A673 (cell line): ENCODE results near the gene SHFL. TPM values are rescaled to one million over a fixed set of nuclear protein-coding genes. Genes with fewer than 3 reads are reported as not detected.

ENCODE experiments used
- BruUV-seq: library from RNA; stranded (reverse); fragments of 400-500 nt; replicated peaks from 2 replicates; lab custom pipeline; 2021; lab: Mats Ljungman, UMichigan
- CTCF ChIA-PET: fragments of 300-600 bp; sonication (Branson Sonifier 250); formaldehyde crosslinking; loops from one replicate; lab custom pipeline; 2022; ENCODE audit warnings: antibody characterized with exemption; lab: Charles Lee
- POLR2A ChIA-PET: fragments of 300-600 bp; sonication (Branson Sonifier 250); formaldehyde crosslinking; loops from one replicate; lab custom pipeline; 2022; ENCODE audit warnings: antibody characterized with exemption; ENCODE audit not compliant: low non-redundant PET; lab: Charles Lee
- DNase-seq: peaks from one replicate; pipeline ENCODE4 v3.0.0-alpha.2; 2015; ENCODE audit warnings: low spot score
- H3K27ac ChIP-seq: fragments of 200-600 bp; sonication (generic); 2 replicates; pipeline ENCODE4 v1.5.1; 2016; ENCODE audit warnings: mixed run types, low read depth, mild to moderate bottlenecking, mixed read lengths, antibody characterized with exemption, low read length; ENCODE audit not compliant: poor library complexity, severe bottlenecking
- H3K27me3 ChIP-seq: fragments of 200-600 bp; sonication (generic); replicated peaks from 2 replicates; pipeline ENCODE4 v1.6.1; 2017; ENCODE audit warnings: mixed run types, low read depth, mild to moderate bottlenecking, mixed read lengths, antibody characterized with exemption, low read length; ENCODE audit not compliant: insufficient read depth, poor library complexity
- H3K36me3 ChIP-seq: fragments of 200-600 bp; sonication (generic); 2 replicates; pipeline ENCODE4 v1.6.1; 2016; ENCODE audit warnings: mixed run types, mild to moderate bottlenecking, mixed read lengths, antibody characterized with exemption, low read length; ENCODE audit not compliant: insufficient read depth, poor library complexity, severe bottlenecking
- H3K4me1 ChIP-seq: fragments of 200-600 bp; sonication (generic); 2 replicates; pipeline ENCODE4 v1.6.1; 2017; ENCODE audit warnings: mixed run types, mild to moderate bottlenecking, mixed read lengths, antibody characterized with exemption, low read length; ENCODE audit not compliant: insufficient read depth, poor library complexity, severe bottlenecking
- H3K4me3 ChIP-seq: fragments of 200-600 bp; sonication (generic); 2 replicates; pipeline ENCODE4 v1.5.1; 2016; ENCODE audit warnings: low read depth, mixed run types, mild to moderate bottlenecking, mixed read lengths, low read length; ENCODE audit not compliant: poor library complexity, severe bottlenecking
- H3K9me3 ChIP-seq: fragments of 200-600 bp; sonication (generic); 2 replicates; pipeline ENCODE4 v1.6.1; 2016; ENCODE audit warnings: mixed run types, low read depth, mild to moderate bottlenecking, mixed read lengths, antibody characterized with exemption, low read length; ENCODE audit not compliant: poor library complexity, severe bottlenecking
- CTCF ChIP-seq: fragments of 300-800, 200-600 bp; sonication (generic); conservative IDR thresholded peaks from 2 replicates; pipeline ENCODE4 v1.5.1; 2017; ENCODE audit warnings: low read depth, mild to moderate bottlenecking, antibody characterized with exemption, low read length, moderate library complexity, mixed read lengths
- EZH2 ChIP-seq: fragments of 200-600 bp; sonication (generic); IDR thresholded peaks from 2 replicates; pipeline ENCODE4 v1.6.1; 2017; ENCODE audit warnings: borderline replicate concordance, low read depth, mild to moderate bottlenecking, mixed read lengths, antibody characterized with exemption, low read length; ENCODE audit not compliant: poor library complexity, severe bottlenecking
- intact Hi-C: fragments of 100-400 bp; cut with micrococcal nuclease; formaldehyde crosslinking; loops from one replicate; pipeline ENCODE4 v1.10.0; 2022; ENCODE audit not compliant: unreplicated experiment
- total RNA-seq: library from RNA; stranded (reverse); gene quantifications from 2 replicates; pipeline ENCODE4 v1.2.3, GENCODE V29; 2021

The SHFL gene
- total RNA-seq, 1 experiment from 2014 or later, result 15.2 TPM

- no peaks in the 10 kb centered on the region for H3K27me3 ChIP-seq
- intact Hi-C loops, result no loop called here
- ChIA-PET POLR2A (interaction anchor here (0.6 kb wide), 1 partner anchor 279 kb away, joined by 4 read pairs; no protein-coding TSS in a partner anchor), CTCF (no interaction called here)
- H3K36me3 ChIP-seq, result no peaks in the 10 kb centered on the region
- H3K4me1 ChIP-seq, result peaks cover 4% of the 10 kb centered on the region
- no peaks in the 10 kb centered on the region for H3K9me3 ChIP-seq
- no peak for TF ChIP-seq CTCF
- no peak for TF ChIP-seq EZH2
- no peak for DNase-seq
- H3K4me3 ChIP-seq, result no peak overlapping the region
- no TSS peak for BruUV-seq
- no peak overlapping the region for H3K27ac ChIP-seq
These were observed 2.9 kb downstream of the SHFL start for GRCh38 chr19:10088949-10089554.

- CTCF ChIA-PET, result no interaction called here
- no TSS peak for BruUV-seq
These were observed 3.8 kb downstream of the SHFL start for GRCh38 chr19:10089801-10090375.

GRCh38 chr19:10091370-10091687 lies 5.2 kb downstream of the SHFL start:
- no peaks in the 10 kb centered on the region for H3K27me3 ChIP-seq
- no peak overlapping the region for H3K4me3 ChIP-seq
- POLR2A ChIA-PET, result no interaction called here
- intact Hi-C loops, result no loop called here
- TF ChIP-seq EZH2 (no peak), CTCF (no peak)
- no peaks in the 10 kb centered on the region for H3K9me3 ChIP-seq
- no TSS peak for BruUV-seq
- H3K36me3 ChIP-seq, result no peaks in the 10 kb centered on the region
- no peak overlapping the region for H3K27ac ChIP-seq
- CTCF ChIA-PET, result no interaction called here
- H3K4me1 ChIP-seq, result peaks cover 6% of the 10 kb centered on the region
- DNase-seq, result no peak

More at GRCh38 chr19:10089801-10090375, 3.8 kb downstream of the SHFL start:
- H3K4me3 ChIP-seq, result no peak overlapping the region
- TF ChIP-seq CTCF (no peak), EZH2 (no peak)
- no peaks in the 10 kb centered on the region for H3K36me3 ChIP-seq
- H3K9me3 ChIP-seq, result no peaks in the 10 kb centered on the region
- no peaks in the 10 kb centered on the region for H3K27me3 ChIP-seq
- no peak overlapping the region for H3K27ac ChIP-seq
- H3K4me1 ChIP-seq, result peaks cover 4% of the 10 kb centered on the region
- POLR2A ChIA-PET, result no interaction called here
- DNase-seq, result no peak
- intact Hi-C loops, result no loop called here
